Large intestine (tissue), 3 donors: Measurements from ENCODE around the gene TMEM167A. TPM values are rescaled to one million over a fixed set of nuclear protein-coding genes. Genes with fewer than 3 reads are reported as not detected.

Experiments
- DNase-seq, 2 donors: peaks; one replicate each; pipeline versions ENCODE4 v3.0.0 to v3.0.0-alpha.2; 2013
- H3K27ac ChIP-seq: one replicate; pipeline ENCODE4 v1.5.1; 2013; ENCODE audit warnings: low read length
- H3K27me3 ChIP-seq: 2 replicates; pipeline ENCODE4 v1.6.1; 2013; ENCODE audit warnings: low read length; ENCODE audit not compliant: control insufficient read depth, insufficient read depth
- H3K36me3 ChIP-seq: 2 replicates; pipeline ENCODE4 v1.6.1; 2013; ENCODE audit warnings: low read length; ENCODE audit not compliant: control insufficient read depth, insufficient read depth
- H3K4me1 ChIP-seq: one replicate; pipeline ENCODE4 v1.6.1; 2013; ENCODE audit warnings: low read length; ENCODE audit not compliant: control insufficient read depth, insufficient read depth
- H3K4me3 ChIP-seq: one replicate; pipeline ENCODE4 v1.5.1; 2013; ENCODE audit warnings: low read length
- H3K9me3 ChIP-seq: one replicate; pipeline ENCODE4 v1.6.1; 2013; ENCODE audit warnings: mild to moderate bottlenecking, low read depth, low read length, moderate library complexity; ENCODE audit not compliant: control insufficient read depth
- WGBS: methylation state at CpG from one replicate; pipeline ENCODE4 v1.1.5; 2013; ENCODE audit warnings: low lambda C conversion rate; ENCODE audit not compliant: insufficient coverage; 5-methylcytosine and 5-hydroxymethylcytosine counted together
- polyA plus RNA-seq: library from polyadenylated mRNA; unstranded; fragments of 120-200 nt; gene quantifications from one replicate; pipeline ENCODE4 v1.2.1, GENCODE V29; 2013

The TMEM167A gene
- polyA plus RNA-seq, 1 donor = 68.2 TPM

GRCh38 chr5:83025690-83026478 lies 51.3 kb downstream of the TMEM167A start:
- no peaks in the 10 kb centered on the region for H3K36me3 ChIP-seq
- no peak for DNase-seq
- WGBS = 78% methylated on average over 6 of the region's 8 CpGs
- no peak overlapping the region for H3K27ac ChIP-seq
- no peaks in the 10 kb centered on the region for H3K4me1 ChIP-seq
- H3K4me3 ChIP-seq = no peak overlapping the region
- no peaks in the 10 kb centered on the region for H3K27me3 ChIP-seq
- H3K9me3 ChIP-seq = no peaks in the 10 kb centered on the region

GRCh38 chr5:83022334-83022733 lies 54.9 kb downstream of the TMEM167A start:
- H3K27me3 ChIP-seq = no peaks in the 10 kb centered on the region
- no peaks in the 10 kb centered on the region for H3K9me3 ChIP-seq
- no peaks in the 10 kb centered on the region for H3K36me3 ChIP-seq
- H3K4me1 ChIP-seq = no peaks in the 10 kb centered on the region
- WGBS = 86% methylated on average over 3 of the region's 4 CpGs
- no peak overlapping the region for H3K4me3 ChIP-seq
- no peak overlapping the region for H3K27ac ChIP-seq
- DNase-seq = no peak

GRCh38 chr5:83015676-83016075 lies 61.5 kb downstream of the TMEM167A start:
- Histone ChIP-seq H3K36me3 (no peaks in the 10 kb centered on the region), H3K4me1 (no peaks in the 10 kb centered on the region), H3K27ac (no peak overlapping the region), H3K9me3 (no peaks in the 10 kb centered on the region), H3K27me3 (no peaks in the 10 kb centered on the region), H3K4me3 (no peak overlapping the region)
- DNase-seq = no peak
- WGBS = 0% methylated on average over 1 of the region's 2 CpGs

- 100% methylated on average over 1 of the region's 3 CpGs for whole genome bisulfite sequencing
These were observed 65.2 kb downstream of the TMEM167A start for GRCh38 chr5:83011985-83012384.

GRCh38 chr5:83009408-83009807 lies 67.8 kb downstream of the TMEM167A start:
- Histone ChIP-seq H3K4me1 (no peaks in the 10 kb centered on the region), H3K27me3 (no peaks in the 10 kb centered on the region), H3K4me3 (no peak overlapping the region), H3K36me3 (no peaks in the 10 kb centered on the region), H3K9me3 (no peaks in the 10 kb centered on the region), H3K27ac (no peak overlapping the region)
- DNase-seq = no peak
- 50% methylated on average over 1 of the region's 1 CpG for WGBS

More at GRCh38 chr5:83011985-83012384, 65.2 kb downstream of the TMEM167A start:
- no peaks in the 10 kb centered on the region for H3K27me3 ChIP-seq
- no peak overlapping the region for H3K4me3 ChIP-seq
- H3K27ac ChIP-seq = no peak overlapping the region
- no peaks in the 10 kb centered on the region for H3K36me3 ChIP-seq
- no peaks in the 10 kb centered on the region for H3K9me3 ChIP-seq
- no peak for DNase-seq
- no peaks in the 10 kb centered on the region for H3K4me1 ChIP-seq

- DNase-seq = no peak
- Histone ChIP-seq H3K4me3 (no peak overlapping the region), H3K27me3 (no peaks in the 10 kb centered on the region), H3K27ac (no peak overlapping the region), H3K36me3 (no peaks in the 10 kb centered on the region), H3K9me3 (no peaks in the 10 kb centered on the region), H3K4me1 (no peaks in the 10 kb centered on the region)
- 25% methylated on average over 1 of the region's 1 CpG for WGBS
These were observed 69.4 kb downstream of the TMEM167A start for GRCh38 chr5:83007755-83008154.

- WGBS = 100% methylated on average over 1 of the region's 5 CpGs
- no peak overlapping the region for H3K27ac ChIP-seq
These were observed 70.4 kb downstream of the TMEM167A start for GRCh38 chr5:83006683-83007283.

GRCh38 chr5:83003791-83004190 lies 73.4 kb downstream of the TMEM167A start:
- no peak overlapping the region for H3K4me3 ChIP-seq
- DNase-seq = no peak
- H3K27ac ChIP-seq = no peak overlapping the region
- no peaks in the 10 kb centered on the region for H3K27me3 ChIP-seq
- H3K9me3 ChIP-seq = no peaks in the 10 kb centered on the region
- H3K4me1 ChIP-seq = no peaks in the 10 kb centered on the region
- no CpG with 5 or more reads among the region's 2 CpGs for WGBS
- no peaks in the 10 kb centered on the region for H3K36me3 ChIP-seq

More at GRCh38 chr5:83006683-83007283, 70.4 kb downstream of the TMEM167A start:
- Histone ChIP-seq H3K9me3 (no peaks in the 10 kb centered on the region), H3K4me3 (no peak overlapping the region), H3K36me3 (no peaks in the 10 kb centered on the region), H3K4me1 (no peaks in the 10 kb centered on the region), H3K27me3 (no peaks in the 10 kb centered on the region)
- DNase-seq = no peak

Other genes starting within 250 kb of the TMEM167A start
- 8.5 TPM for gene XRCC4, start 153 bp upstream of the TMEM167A start, polyA plus RNA-seq